Panc1 (cell line): Measurements from ENCODE around the gene CREBBP. TPM values are rescaled to one million over a fixed set of nuclear protein-coding genes. Genes with fewer than 3 reads are reported as not detected.

ENCODE experiments used
- ATAC-seq: fragments of 200-7000 bp; cut with Tn5 transposase; 2 replicates; pipeline ENCODE4 v1.9.1; 2020; ENCODE audit warnings: mild to moderate bottlenecking, moderate library complexity
- BruUV-seq: library from RNA; stranded (reverse); fragments of 400-500 nt; replicated peaks from 2 replicates; lab custom pipeline; 2021; lab: Mats Ljungman, UMichigan
- CTCF ChIA-PET: fragments of 300-600 bp; sonication (Branson Sonifier 250); formaldehyde crosslinking; loops from one replicate; lab custom pipeline; 2022; ENCODE audit warnings: antibody characterized with exemption; lab: Charles Lee
- POLR2A ChIA-PET: fragments of 300-600 bp; sonication (Branson Sonifier 250); formaldehyde crosslinking; loops from one replicate; lab custom pipeline; 2022; ENCODE audit warnings: antibody characterized with exemption; lab: Charles Lee
- DNase-seq: peaks from one replicate; pipeline ENCODE4 v3.0.0-alpha.2; 2010; ENCODE audit warnings: low read depth, low spot score
- H3K27ac ChIP-seq: 2 replicates; pipeline ENCODE4 v1.5.1; 2011; ENCODE audit warnings: mild to moderate bottlenecking, low read length, inconsistent platforms
- H3K27me3 ChIP-seq: fragments of 200-500 bp; sonication (Bioruptor generic); 2 replicates; pipeline ENCODE4 v1.6.0; 2014; ENCODE audit warnings: low read length, inconsistent platforms; ENCODE audit not compliant: control insufficient read depth, insufficient read depth
- H3K36me3 ChIP-seq: fragments of 200-500 bp; sonication (Bioruptor generic); 2 replicates; pipeline ENCODE4 v1.5.1; 2014; ENCODE audit warnings: inconsistent platforms, mild to moderate bottlenecking, low read length, moderate library complexity; ENCODE audit not compliant: control insufficient read depth, insufficient read depth
- H3K4me1 ChIP-seq: 2 replicates; pipeline ENCODE4 v1.5.1; 2011; ENCODE audit warnings: inconsistent platforms, mild to moderate bottlenecking, low read length, moderate library complexity; ENCODE audit not compliant: control insufficient read depth, insufficient read depth
- H3K4me3 ChIP-seq, 2 experiments: 2 replicates each; pipeline ENCODE4 v1.5.1; 2011 to 2012; ENCODE audit warnings: low read depth in 2 of 2, low read length in 2 of 2, mild to moderate bottlenecking in 2 of 2, inconsistent platforms in 1 of 2, moderate library complexity in 1 of 2
- H3K9me3 ChIP-seq: fragments of 200-500 bp; sonication (Bioruptor generic); 2 replicates; pipeline ENCODE4 v1.5.1; 2014; ENCODE audit warnings: low read depth, mild to moderate bottlenecking, inconsistent platforms, low read length, moderate library complexity; ENCODE audit not compliant: control insufficient read depth, insufficient read depth
- POLR2AphosphoS5 ChIP-seq: IDR thresholded peaks from 2 replicates; pipeline ENCODE4 v1.6.1; 2012; ENCODE audit warnings: mild to moderate bottlenecking, low read depth, low read length, moderate library complexity
- REST ChIP-seq, 2 experiments: IDR thresholded peaks; 2 replicates each; pipeline ENCODE4 v1.6.1; 2011 to 2012; ENCODE audit warnings: low read depth in 2 of 2, control low read depth in 1 of 2, low read length in 1 of 2, mild to moderate bottlenecking in 1 of 2, moderate library complexity in 1 of 2; ENCODE audit not compliant: insufficient read depth in 1 of 2
- SIN3A ChIP-seq: IDR thresholded peaks from 2 replicates; pipeline ENCODE4 v1.6.1; 2012; ENCODE audit warnings: low read depth, mild to moderate bottlenecking, low read length, moderate library complexity, borderline replicate concordance; ENCODE audit not compliant: insufficient read depth
- TCF7L2 ChIP-seq: IDR thresholded peaks from 2 replicates; pipeline ENCODE4 v1.6.1; 2011; ENCODE audit warnings: mild to moderate bottlenecking, low read depth, low read length, inconsistent platforms
- in situ Hi-C: cut with HindIII; loops from 2 replicates; pipeline ENCODE4 v1.10.0; 2016; ENCODE audit warnings: low sequenced_read_pairs, low pct_unique_long_range_greater_than_20kb
- intact Hi-C: fragments of 100-400 bp; cut with micrococcal nuclease; formaldehyde crosslinking; loops from one replicate; pipeline ENCODE4 v1.10.0; 2022; ENCODE audit not compliant: unreplicated experiment
- total RNA-seq: library from RNA; stranded (reverse); gene quantifications from one replicate; pipeline ENCODE4 v1.2.1, GENCODE V29; 2021; ENCODE audit not compliant: unreplicated experiment
- TF ChIP-seq, protein P1 (sequence below): fragments of 450-650 bp; IDR thresholded peaks from 2 replicates; pipeline ENCODE4 v1.5.1; 2017; ENCODE audit warnings: mild to moderate bottlenecking

Gene CREBBP
- total RNA-seq, 1 experiment from 2014 or later, result 60.2 TPM

- Histone ChIP-seq H3K27ac (no peak overlapping the region), H3K4me1 (no peaks in the 10 kb centered on the region), H3K27me3 (no peaks in the 10 kb centered on the region), H3K9me3 (no peaks in the 10 kb centered on the region), H3K4me3 (no peak overlapping the region), H3K36me3 (no peaks in the 10 kb centered on the region)
- ATAC-seq (no peak), DNase-seq (no peak)
- CTCF ChIA-PET, result no interaction called here
- intact Hi-C loops, result no loop called here
- no TSS peak for BruUV-seq
- TF ChIP-seq, protein P1, sequence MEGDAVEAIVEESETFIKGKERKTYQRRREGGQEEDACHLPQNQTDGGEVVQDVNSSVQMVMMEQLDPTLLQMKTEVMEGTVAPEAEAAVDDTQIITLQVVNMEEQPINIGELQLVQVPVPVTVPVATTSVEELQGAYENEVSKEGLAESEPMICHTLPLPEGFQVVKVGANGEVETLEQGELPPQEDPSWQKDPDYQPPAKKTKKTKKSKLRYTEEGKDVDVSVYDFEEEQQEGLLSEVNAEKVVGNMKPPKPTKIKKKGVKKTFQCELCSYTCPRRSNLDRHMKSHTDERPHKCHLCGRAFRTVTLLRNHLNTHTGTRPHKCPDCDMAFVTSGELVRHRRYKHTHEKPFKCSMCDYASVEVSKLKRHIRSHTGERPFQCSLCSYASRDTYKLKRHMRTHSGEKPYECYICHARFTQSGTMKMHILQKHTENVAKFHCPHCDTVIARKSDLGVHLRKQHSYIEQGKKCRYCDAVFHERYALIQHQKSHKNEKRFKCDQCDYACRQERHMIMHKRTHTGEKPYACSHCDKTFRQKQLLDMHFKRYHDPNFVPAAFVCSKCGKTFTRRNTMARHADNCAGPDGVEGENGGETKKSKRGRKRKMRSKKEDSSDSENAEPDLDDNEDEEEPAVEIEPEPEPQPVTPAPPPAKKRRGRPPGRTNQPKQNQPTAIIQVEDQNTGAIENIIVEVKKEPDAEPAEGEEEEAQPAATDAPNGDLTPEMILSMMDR, result no peak
- no peak for TF ChIP-seq SIN3A
- TF ChIP-seq POLR2AphosphoS5, result no peak
- TF ChIP-seq REST (IDR thresholded peaks at IDR 0.05; ENCODE audit: insufficient read depth in 1 of 2, low read depth in 2 of 2, low read length in 1 of 2), result no peak
- no peak for TF ChIP-seq TCF7L2
- in situ Hi-C loops, result no loop called here
- POLR2A ChIA-PET, result interaction anchor here (0.6 kb wide), 1 partner anchor 216 kb away, joined by 5 read pairs; no protein-coding TSS in a partner anchor
Measured at GRCh38 chr16:3906363-3906762, 25.9 kb upstream of the CREBBP start.

DNA sequence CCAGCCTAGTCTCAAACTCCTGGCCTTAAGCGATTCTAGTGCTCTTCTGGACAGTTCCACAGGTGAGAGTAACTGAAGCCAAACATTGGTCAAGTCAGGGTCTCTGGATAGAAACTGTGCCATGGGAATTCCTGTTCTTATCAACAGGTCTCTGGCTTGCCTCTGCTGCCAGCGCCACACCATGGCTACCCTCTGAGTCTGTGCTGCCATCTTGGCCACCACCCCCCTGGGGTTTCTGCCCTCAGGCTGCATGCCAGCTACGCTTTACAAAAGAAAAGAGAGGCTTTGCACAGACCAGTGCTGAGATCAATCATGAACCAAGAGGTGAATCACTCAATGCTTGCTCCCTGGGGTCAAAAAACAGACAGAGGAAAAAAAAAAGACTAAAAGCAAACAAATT lies 24.4 kb upstream of the CREBBP start:
- ChIA-PET CTCF (interaction anchor here (0.6 kb wide), 1 partner anchor 189 kb away, joined by 3 read pairs; no protein-coding TSS in a partner anchor), POLR2A (interaction anchor here (0.7 kb wide), 1 partner anchor 10 kb away, joined by 7 read pairs; no protein-coding TSS in a partner anchor)
- Histone ChIP-seq H3K27ac (no peak overlapping the region), H3K36me3 (no peaks in the 10 kb centered on the region), H3K4me3 (no peak overlapping the region), H3K27me3 (no peaks in the 10 kb centered on the region), H3K4me1 (no peaks in the 10 kb centered on the region), H3K9me3 (no peaks in the 10 kb centered on the region)
- DNase-seq (no peak), ATAC-seq (no peak)
- intact Hi-C loops, result no loop called here
- in situ Hi-C loops, result no loop called here
- no peak for TF ChIP-seq TCF7L2
- TF ChIP-seq REST (IDR thresholded peaks at IDR 0.05; ENCODE audit: insufficient read depth in 1 of 2, low read depth in 2 of 2, low read length in 1 of 2), result no peak
- TF ChIP-seq POLR2AphosphoS5, result no peak
- no TSS peak for BruUV-seq
